GM18951 (cell line): ENCODE results near the gene CAMK2D.
"Not testable (repeated sequence)": the region's sequence is repeated elsewhere in the genome, so short reads cannot be mapped to it uniquely, and the experiment has no call there.

ENCODE experiments used
- POLR2A ChIP-seq: IDR thresholded peaks from 4 replicates; pipeline ENCODE4 v1.6.1; 2011; ENCODE audit warnings: mild to moderate bottlenecking; ENCODE audit not compliant: insufficient read length, insufficient read depth; ENCODE audit errors: extremely low read depth
- in situ Hi-C: fragments of 300-500 bp; cut with MboI; formaldehyde crosslinking; loops from one replicate; pipeline ENCODE4 v1.12.0; 2022; ENCODE audit warnings: low sequenced_read_pairs, mixed read lengths, inconsistent platforms; ENCODE audit not compliant: unreplicated experiment

The CAMK2D gene

DNA sequence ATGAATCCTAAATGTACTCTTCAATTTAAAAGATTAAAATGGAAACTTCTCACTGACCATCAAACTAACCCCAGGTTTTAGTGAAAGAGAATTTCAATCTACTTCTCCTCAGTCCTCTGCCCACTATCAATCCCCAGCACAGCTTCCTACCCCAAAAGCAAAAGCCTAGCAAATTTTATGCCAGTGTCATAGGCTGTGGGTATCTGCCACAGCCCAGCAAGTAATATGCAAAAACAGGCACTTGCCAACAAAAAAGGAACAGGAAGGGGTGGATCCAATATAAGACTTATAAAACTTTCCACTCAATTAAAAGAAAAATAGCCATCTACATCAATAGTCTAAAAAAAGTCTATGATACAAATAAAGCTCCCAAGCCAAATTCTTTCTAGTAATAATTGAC, 22.3 kb downstream of the CAMK2D start:
- in situ Hi-C loops, result no loop called here
- no peak for TF ChIP-seq POLR2A

DNA sequence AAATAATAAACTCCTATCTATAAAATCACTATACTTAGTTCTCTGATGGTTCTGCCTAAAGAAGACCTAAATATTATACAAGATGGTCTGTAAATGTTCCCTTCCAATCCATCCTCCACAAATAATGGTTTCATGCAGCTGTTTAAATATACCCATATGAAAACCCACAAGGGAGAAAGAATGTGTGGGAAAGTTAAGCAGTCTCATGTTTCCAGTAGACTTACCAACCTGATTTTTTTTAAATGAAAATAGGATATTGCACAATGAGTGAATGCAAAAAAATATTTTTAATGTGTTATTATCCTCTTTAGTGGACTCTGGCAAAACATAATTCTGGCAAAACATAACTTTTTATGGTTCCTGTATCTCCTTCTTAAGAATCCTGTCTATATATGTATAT, 23.3 kb downstream of the CAMK2D start:
- TF ChIP-seq POLR2A, result no peak
- in situ Hi-C loops, result no loop called here

DNA sequence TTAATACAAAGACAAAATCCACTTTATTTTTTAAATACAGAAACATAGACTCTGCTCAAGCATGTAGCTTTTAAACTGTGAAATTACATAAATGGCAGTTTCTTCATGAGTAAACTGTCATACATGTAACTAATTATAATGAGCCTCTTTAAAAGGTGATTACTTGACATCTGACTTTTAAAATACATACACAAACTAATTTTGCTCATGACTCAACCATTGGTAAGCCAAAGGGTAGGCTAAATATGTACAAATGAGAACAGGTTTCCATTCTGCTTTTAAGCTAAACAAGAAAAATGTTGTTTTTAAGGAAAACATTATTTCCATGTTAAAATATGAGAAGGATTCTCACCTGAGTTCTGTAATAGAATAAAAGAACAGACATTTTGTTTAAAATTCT, 27.9 kb downstream of the CAMK2D start:
- in situ Hi-C loops, result no loop called here
- no peak for TF ChIP-seq POLR2A

DNA sequence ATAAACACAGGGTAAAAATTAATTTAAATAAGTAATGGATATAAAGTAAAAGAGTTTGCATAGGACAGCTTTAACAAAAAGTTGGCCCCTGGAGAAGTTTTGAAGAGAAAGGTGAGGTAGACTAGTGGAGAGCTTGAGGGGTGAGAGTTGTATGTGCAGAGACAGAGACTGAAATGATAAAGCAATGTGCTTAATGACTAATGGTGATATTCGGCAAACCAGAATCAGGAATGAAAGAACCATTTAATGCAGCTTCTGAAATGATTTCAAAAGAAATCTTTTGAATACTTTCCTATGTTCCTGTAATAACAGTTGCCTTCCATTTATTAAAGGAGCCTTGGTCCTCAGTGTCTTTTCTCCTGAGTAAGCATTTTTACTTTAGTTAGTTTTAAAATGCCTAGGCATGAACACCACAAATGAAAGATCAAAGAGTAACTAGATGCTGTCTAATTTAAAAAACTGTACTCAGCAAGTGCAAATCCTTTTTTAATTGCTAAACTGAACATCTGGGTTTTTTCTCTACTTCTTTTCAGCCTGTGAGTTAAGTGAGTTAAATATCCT, 28.5 kb downstream of the CAMK2D start:
- TF ChIP-seq POLR2A, result no peak
- in situ Hi-C loops, result no loop called here

DNA sequence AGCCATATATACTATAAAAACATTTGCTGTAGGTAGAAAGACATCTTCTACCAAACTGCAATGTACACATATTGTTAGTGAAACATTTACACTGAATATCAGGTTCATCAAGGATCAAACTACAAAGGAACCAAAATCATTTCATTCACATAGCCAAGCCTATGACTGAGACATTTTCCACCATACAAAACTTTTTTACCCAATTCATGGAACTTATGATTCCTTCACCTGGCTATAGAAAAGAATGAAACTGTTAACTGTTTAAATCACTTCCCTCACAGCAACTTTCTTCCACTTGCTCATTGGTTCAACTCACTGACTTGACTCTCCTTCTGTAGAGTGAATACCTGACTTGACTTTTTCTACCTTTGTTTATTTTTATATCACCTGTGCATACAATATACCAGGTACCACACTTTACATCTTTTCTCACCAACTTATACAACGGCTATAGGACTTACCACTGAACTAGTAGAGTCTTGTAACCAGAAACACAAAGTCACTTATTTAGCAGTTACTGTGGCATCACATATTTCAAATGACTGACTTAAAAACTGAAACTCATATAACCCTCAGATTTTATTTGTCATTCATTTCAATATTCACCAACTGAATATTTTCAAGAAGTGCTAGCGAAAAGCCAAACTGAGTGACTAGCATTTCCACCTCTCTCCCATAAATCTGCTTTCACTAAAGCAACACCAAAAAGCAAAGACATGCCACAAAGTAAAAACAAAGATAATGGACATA, 30.9 kb downstream of the CAMK2D start:
- TF ChIP-seq POLR2A, result no peak
- in situ Hi-C loops, result no loop called here

DNA sequence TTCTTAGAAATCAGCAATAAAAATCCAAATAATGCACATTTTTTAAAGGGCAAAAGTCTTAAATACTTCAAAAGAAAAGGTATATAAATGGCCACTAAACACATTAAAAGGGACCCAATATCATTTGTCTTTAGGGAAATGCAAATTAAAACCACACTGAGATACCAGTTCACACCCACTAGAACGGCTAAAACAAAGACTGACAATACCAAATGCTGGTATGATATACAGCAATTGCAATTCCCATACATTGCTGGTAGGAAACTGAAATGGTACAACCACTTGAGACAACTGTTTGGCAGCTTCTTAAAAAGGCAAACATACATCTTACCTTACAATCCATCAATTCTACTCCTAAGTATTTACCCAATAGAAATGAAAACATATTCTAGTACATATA, 33.7 kb downstream of the CAMK2D start:
- no peak for TF ChIP-seq POLR2A
- in situ Hi-C loops, result no loop called here

DNA sequence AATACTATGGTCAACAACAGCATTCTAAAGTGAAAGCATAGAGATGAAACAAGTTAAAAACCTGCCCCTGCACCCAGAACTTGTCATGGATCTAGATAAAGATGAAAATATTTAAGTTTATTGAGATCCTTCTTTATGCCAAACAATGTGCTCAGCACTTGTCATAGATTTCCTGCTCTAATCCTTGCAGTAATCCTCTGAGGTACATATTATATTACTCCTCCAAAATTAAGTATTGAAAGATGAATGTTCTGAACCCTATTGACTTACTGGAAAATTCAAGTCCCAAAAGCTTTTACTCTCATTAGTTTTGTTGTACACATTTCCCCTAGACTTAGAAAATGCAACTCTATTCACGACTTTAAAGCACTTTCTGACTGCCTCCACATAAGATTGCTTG, 35.6 kb downstream of the CAMK2D start:
- no peak for TF ChIP-seq POLR2A
- in situ Hi-C loops, result no loop called here

DNA sequence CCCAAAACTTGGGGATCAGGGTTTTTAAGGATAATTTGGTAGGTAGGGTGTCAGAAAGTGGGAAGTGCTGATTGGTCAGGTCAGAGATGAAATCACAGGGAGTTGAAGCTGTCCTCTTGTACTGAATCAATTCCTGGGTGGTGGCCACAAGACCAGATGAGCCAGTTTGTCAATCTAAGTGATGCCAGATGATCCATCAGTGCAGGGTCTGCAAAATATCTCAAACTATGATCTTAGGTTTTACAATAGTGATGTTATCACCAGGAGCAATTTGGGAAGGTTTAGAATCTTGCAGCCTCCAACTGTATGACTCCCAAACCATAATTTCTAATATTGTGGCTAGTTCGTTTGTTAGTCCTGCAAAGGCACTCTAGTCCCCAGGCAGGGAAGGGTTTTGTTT, 43.3 kb downstream of the CAMK2D start:
- in situ Hi-C loops, result no loop called here
- no peak for TF ChIP-seq POLR2A

DNA sequence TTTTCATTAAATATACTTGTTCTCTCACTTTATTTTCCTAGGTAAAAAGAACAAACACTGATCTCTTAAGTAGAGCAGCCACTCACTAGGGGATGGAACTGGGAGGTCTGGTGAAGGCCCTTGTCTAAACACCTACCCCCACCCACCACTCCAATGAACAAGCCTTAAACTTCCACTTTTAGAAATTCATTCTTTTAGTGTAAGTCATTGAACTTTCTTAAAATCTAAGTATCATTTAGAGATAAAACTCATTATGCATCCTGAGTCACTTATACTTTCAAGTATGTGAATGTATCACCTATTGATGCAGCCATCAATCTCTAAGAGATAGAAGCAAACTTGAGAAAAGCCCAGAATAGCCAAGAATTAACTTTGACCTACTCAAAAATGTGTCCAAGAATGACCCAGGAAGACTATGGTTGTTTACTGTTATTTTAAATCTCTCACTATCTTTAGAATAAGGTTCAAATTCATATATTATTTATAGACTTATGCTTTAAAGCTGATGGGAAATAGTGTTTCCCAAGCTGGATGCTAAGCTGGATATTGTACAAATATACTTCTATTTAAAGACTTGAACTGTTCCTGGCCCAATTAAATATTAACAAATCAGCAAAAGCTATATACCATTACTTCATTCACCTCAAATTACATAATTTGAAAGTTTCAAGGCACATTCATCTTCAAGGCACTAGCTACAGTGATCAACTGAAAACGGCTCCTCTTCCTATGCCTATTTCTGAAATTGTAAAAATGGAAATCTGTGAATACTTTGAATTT, 49.5 kb downstream of the CAMK2D start:
- no peak for TF ChIP-seq POLR2A
- in situ Hi-C loops, result no loop called here

DNA sequence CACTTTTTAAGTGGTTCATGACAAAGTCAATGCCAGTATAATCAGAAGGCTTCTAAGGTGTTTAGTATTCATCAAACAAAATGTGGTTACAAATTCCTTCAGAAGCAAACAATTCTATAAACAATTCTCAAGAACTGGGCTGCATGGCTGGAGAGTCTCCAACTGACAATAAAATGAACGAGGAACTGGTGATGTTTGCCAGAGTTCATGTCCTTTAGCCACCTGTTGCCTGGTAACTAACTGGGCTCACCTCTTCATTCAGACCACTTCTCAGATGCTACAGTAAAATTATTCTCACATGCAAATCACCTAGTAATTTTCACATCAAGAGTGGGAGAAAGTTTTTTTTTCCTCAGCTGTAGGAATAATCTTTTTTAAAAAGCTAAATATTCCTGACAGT, 53.3 kb downstream of the CAMK2D start:
- no peak for TF ChIP-seq POLR2A
- in situ Hi-C loops, result no loop called here

DNA sequence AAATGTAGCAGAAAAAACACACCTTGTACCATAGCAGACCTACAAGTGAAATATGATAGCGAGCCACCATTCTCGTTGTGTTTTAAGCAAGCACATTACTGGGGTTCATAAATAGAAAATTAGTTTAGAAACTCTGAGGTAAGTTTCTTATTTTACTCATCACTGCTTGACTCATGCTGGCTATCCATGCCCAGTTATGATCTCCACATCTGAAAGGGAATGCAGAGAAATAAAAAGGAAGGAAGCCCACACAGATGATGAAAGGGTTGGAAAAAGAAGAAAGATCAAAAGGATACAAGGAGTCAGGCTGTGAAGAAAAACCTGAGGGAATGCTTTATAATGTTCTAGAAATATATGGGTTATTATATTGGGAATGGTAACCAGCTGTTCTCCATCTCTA, 54.5 kb downstream of the CAMK2D start:
- no peak for TF ChIP-seq POLR2A
- in situ Hi-C loops, result no loop called here

DNA sequence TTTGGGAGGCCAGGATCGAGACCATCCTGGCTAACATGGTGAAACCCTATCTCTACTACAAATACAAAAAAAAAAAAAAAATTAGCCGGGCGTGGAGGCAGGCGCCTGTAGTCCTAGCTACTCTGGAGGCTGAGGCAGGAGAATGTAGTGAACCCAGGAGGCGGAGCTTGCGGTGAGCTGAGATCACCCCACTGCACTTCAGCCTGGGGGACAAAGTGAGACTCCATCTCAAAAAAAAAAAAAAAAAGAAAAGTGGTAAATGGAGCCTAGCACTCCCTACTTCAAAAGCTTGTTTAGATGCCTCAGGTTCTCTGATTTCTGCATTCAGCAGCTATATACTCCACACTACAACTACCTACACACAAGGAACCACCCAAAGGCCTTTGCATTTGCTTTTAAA, 56.4 kb downstream of the CAMK2D start:
- in situ Hi-C loops, result not testable (repeated sequence)

DNA sequence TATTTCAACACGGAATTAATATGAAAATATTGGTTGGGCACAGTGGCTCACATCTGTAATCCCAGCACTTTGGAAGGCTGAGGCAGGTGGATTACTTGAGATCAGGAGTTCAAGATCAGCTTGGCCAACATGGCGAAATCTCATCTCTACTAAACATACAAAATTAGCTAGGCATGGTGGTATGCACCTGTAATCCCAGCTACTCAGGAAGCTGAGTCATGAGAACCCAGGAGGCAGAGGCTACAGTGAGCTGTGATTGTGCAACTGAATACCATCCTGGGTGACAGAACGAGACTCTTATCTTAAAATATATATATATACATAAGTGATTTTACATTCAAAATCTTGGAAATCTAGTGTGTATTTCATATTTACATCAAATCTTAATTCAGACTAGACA, 58.9 kb downstream of the CAMK2D start:
- in situ Hi-C loops, result not testable (repeated sequence)

DNA sequence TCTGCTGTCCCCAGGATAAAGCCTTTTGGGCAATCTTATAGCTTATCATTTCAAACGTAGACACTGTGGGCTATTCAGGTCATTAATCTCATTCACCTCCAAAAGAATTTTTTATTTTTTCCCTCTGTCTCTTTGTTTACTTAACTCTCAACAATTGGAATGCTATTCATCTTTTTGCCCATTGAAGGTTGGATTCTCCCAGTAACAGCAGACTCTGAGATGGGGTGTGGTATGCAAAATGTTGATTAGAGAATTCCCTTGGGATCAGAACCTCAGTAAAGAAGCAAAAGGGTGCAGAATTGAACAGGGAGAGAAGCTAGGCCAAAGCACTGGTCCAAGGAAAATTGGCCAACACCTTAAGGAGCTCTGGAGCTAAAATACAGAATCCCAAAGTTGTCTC, 60.4 kb downstream of the CAMK2D start:
- no peak for TF ChIP-seq POLR2A
- in situ Hi-C loops, result no loop called here

DNA sequence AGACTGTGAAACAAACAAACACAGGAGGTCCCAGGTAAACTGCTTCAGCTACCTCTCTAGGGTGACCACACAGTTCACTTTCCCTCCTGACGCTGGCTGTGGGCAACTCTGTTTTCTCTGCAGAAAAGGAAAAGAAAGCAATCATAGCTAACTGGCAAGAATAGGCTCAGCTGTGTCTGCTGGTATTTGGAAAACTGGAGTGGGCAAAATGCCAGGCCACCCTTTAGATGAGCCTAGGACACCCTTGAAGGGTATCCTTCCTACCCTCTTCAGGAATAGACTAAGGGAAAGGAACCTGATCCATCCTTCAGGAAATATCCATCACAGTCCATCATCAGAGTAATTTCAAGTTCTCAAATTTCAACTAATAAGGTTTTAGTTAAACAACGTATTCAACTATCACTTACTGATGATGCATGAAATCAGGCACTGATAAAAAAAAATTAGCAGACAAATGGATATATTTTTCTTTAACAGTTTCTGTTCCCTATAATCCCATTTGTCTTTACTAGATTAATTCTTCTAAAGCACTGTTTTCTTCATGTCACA, 60.9 kb downstream of the CAMK2D start:
- TF ChIP-seq POLR2A, result no peak
- in situ Hi-C loops, result no loop called here
